Uterus (tissue), 2 donors: ENCODE results near the gene HTR4.

ENCODE experiments used
- POLR2A ChIP-seq, 2 donors: fragments of 450-650 bp; IDR thresholded peaks; one replicate each; pipeline ENCODE4 v1.6.1; 2016; ENCODE audit warnings: antibody characterized with exemption in 2 of 2, mild to moderate bottlenecking in 1 of 2, moderate library complexity in 1 of 2
- TF ChIP-seq, protein P1 (sequence below), 4 experiments: fragments of 200-600 bp in 2 of 4; fragments of 450-650 bp in 2 of 4; sonication (generic) in 2 of 4; IDR thresholded peaks; one replicate each; pipeline ENCODE4 v1.5.1; 2016 to 2019; ENCODE audit warnings: antibody characterized with exemption in 4 of 4, mild to moderate bottlenecking in 2 of 4, moderate library complexity in 1 of 4

DNA sequence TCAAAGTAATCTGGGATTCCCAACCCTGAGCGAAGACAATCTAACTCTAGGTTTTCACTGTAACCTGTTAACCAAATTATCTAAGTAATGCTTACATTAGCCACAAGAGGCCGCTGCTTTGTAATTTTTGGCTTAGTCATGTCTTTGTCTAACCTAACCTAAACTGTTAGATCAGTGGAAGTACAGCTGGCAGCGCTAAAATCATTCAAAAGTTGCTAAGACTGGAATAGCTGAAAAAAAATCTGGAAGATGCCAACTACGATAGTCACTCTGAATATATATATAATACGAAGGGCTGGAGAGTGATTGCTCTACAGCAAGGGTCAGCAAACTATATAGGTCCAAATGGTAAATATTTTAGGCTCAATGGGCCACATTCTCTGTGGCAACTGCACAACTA, 210.3 kb downstream of the HTR4 start:
- TF ChIP-seq POLR2A (IDR thresholded peaks at IDR 0.05), result no peak
- TF ChIP-seq, protein P1, sequence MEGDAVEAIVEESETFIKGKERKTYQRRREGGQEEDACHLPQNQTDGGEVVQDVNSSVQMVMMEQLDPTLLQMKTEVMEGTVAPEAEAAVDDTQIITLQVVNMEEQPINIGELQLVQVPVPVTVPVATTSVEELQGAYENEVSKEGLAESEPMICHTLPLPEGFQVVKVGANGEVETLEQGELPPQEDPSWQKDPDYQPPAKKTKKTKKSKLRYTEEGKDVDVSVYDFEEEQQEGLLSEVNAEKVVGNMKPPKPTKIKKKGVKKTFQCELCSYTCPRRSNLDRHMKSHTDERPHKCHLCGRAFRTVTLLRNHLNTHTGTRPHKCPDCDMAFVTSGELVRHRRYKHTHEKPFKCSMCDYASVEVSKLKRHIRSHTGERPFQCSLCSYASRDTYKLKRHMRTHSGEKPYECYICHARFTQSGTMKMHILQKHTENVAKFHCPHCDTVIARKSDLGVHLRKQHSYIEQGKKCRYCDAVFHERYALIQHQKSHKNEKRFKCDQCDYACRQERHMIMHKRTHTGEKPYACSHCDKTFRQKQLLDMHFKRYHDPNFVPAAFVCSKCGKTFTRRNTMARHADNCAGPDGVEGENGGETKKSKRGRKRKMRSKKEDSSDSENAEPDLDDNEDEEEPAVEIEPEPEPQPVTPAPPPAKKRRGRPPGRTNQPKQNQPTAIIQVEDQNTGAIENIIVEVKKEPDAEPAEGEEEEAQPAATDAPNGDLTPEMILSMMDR (IDR thresholded peaks at IDR 0.05), result peak; percentile 60 to 84 (median 76)
